IMR-90 (cell line): ENCODE measurements around the gene PGGHG. TPM values are rescaled to one million over a fixed set of nuclear protein-coding genes. Genes with fewer than 3 reads are reported as not detected.

ENCODE experiments used
- CEBPB ChIP-seq: IDR thresholded peaks from 2 replicates; pipeline ENCODE4 v1.6.1; 2012; ENCODE audit warnings: low read depth, low read length, improper control_type of control experiment
- ELK1 ChIP-seq: fragments of 150-350 bp; IDR thresholded peaks from 2 replicates; pipeline ENCODE4 v1.6.1; 2016; ENCODE audit warnings: low read depth, mild to moderate bottlenecking, low read length, moderate library complexity, borderline replicate concordance
- FOS ChIP-seq: fragments of 150-350 bp; IDR thresholded peaks from 2 replicates; pipeline ENCODE4 v1.6.1; 2016; ENCODE audit warnings: low read depth, low read length
- MAFK ChIP-seq: IDR thresholded peaks from 2 replicates; pipeline ENCODE4 v1.6.1; 2012; ENCODE audit warnings: low read depth, low read length, improper control_type of control experiment
- NFE2L2 ChIP-seq: fragments of 150-350 bp; IDR thresholded peaks from 2 replicates; pipeline ENCODE4 v1.6.1; 2016; ENCODE audit warnings: low read depth, mild to moderate bottlenecking, low read length
- SMC3 ChIP-seq: fragments of 150-350 bp; IDR thresholded peaks from 2 replicates; pipeline ENCODE4 v1.6.1; 2016; ENCODE audit warnings: low read depth, mild to moderate bottlenecking, antibody characterized with exemption, low read length, moderate library complexity
- polyA plus RNA-seq, 3 experiments: library from polyadenylated mRNA; depleted of rRNA; stranded (reverse); fragments of >200 nt; gene quantifications; 2 replicates each; pipeline ENCODE4 v1.2.3, GENCODE V29; 2012; ENCODE audit warnings: low replicate concordance in 1 of 3
- total RNA-seq: library from RNA; depleted of rRNA; stranded (reverse); fragments of >200 nt; gene quantifications from 2 replicates; pipeline ENCODE4 v1.2.3, GENCODE V29; 2012

Gene PGGHG
- total and polyA plus RNA-seq, 2 of the 4 experiments (the other 2 are of a cell fraction): 1.8 to 17.0 TPM

GRCh38 chr11:279040-279965 lies 9.6 kb upstream of the PGGHG start (continued):
- TF ChIP-seq ELK1 (no peak), MAFK (no peak), NFE2L2 (no peak), SMC3 (no peak), FOS (no peak), CEBPB (no peak)
